Measurements from ENCODE around the gene CD247.

DNA sequence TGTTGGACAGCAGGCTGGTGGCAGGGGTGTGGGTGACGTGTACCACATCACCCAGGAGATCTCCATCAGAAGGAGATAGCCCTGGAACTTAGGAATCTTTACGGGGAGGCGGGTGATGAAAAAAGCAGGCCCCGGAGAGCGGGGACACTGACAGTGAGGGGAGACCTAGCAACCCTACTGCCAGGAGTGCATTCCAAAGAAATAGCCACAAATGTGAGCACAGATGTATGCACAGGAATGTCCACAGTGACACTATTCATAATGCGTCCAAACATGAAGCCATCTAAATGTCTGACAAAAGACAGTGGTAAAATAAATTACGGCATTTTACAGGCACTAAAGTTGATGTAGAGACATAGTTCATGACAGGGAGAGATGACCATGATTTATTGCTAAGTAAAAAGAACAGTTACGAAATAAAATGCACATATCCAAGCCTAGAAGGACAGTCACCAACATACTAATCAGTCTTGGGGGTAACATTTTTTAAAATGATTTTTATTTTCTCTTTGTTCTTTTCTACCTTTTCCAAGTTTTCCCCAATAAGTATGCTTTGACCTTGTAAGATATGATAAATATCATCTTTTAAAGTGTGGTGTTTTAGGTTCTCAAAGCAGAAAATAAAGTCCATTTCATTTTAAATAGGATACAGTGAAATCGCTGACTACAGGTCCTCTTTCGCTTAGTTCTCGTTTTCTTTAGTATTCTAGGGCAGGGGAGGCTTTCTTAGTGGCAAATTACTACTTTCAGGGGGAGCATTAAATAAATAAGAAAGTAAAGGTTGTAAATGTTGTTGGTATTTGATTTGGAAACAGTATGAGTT, 21.3 kb downstream of the CD247 start:
- TF ChIP-seq, protein P1, sequence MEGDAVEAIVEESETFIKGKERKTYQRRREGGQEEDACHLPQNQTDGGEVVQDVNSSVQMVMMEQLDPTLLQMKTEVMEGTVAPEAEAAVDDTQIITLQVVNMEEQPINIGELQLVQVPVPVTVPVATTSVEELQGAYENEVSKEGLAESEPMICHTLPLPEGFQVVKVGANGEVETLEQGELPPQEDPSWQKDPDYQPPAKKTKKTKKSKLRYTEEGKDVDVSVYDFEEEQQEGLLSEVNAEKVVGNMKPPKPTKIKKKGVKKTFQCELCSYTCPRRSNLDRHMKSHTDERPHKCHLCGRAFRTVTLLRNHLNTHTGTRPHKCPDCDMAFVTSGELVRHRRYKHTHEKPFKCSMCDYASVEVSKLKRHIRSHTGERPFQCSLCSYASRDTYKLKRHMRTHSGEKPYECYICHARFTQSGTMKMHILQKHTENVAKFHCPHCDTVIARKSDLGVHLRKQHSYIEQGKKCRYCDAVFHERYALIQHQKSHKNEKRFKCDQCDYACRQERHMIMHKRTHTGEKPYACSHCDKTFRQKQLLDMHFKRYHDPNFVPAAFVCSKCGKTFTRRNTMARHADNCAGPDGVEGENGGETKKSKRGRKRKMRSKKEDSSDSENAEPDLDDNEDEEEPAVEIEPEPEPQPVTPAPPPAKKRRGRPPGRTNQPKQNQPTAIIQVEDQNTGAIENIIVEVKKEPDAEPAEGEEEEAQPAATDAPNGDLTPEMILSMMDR (IDR thresholded peaks at IDR 0.05): no peak
- TF ChIP-seq POLR2A (IDR thresholded peaks at IDR 0.05; ENCODE audit: low read depth): no peak
- no peak for TF ChIP-seq POLR2AphosphoS5 (IDR thresholded peaks at IDR 0.05)
- TF ChIP-seq EP300 (IDR thresholded peaks at IDR 0.05): no peak
